SK-N-MC (cell line): Measurements from ENCODE around the gene COBL.

Source experiments
- EZH2 ChIP-seq: fragments of 200-600 bp; sonication (generic); IDR thresholded peaks from one replicate; pipeline ENCODE4 v1.6.1; 2017; ENCODE audit warnings: antibody characterized with exemption
- FOXP2 ChIP-seq: optimal IDR thresholded peaks from 2 replicates; pipeline ENCODE3; 2011; ENCODE audit warnings: mild to moderate bottlenecking, moderate library complexity; ENCODE audit not compliant: insufficient read depth; ENCODE audit errors: extremely low read length, control extremely low read depth
- POLR2AphosphoS5 ChIP-seq: IDR thresholded peaks from 2 replicates; pipeline ENCODE4 v1.6.1; 2012; ENCODE audit warnings: mild to moderate bottlenecking, low read depth, low read length, borderline replicate concordance

- no peak for TF ChIP-seq POLR2AphosphoS5
- no peak for TF ChIP-seq EZH2
- TF ChIP-seq FOXP2: no peak
Observed at GRCh38 chr7:51160990-51161615, 155.5 kb downstream of the COBL start.
